ENCODE data around the gene TH.

The TH gene

DNA sequence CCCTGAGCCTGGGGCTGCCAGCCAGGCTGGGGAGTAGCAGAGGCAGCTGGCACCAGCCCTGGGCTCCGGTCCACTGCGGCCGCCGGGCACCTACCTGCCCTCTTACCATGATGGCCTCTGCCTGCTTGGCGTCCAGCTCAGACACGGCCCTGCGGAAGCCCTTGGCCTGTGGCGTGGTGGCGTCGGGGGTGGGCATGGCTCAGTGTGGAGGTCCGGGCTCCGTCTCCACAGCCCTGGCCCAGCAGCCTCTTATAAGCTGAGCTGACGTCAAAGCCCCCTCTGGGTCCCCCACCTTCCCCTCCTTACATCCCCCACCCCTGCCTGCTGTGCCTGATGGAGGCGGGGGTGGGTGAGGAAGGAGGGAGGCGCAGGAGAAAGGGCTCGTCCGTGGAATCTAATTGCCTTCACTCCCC lies at the start of gene TH:
TH (minus strand) TSS at position 225 of the 413 bp plus-strand sequence; CDS start at position 196, 29 bp downstream.
- no peak for DNase-seq (ENCODE audit: low read depth, low spot score)
- no peaks in the 10 kb centered on the region for H3K9me3 ChIP-seq (ENCODE audit: insufficient read depth, low read length)
- no peaks in the 10 kb centered on the region for H3K27me3 ChIP-seq (ENCODE audit: insufficient read depth, insufficient read length)
- H3K9ac ChIP-seq (ENCODE audit: insufficient read length, low read depth), result no peak within 1 kb of the TSS
- H3K36me3 ChIP-seq (ENCODE audit: insufficient read depth, insufficient read length, low read length), result no peaks in the 10 kb centered on the region
- TF ChIP-seq ZNF274 (IDR thresholded peaks at IDR 0.05; ENCODE audit: low read depth, low read length) (no peak), SUZ12 (IDR thresholded peaks at IDR 0.05; ENCODE audit: extremely low read depth, insufficient read depth, insufficient read length) (no peak), YY1 (IDR thresholded peaks at IDR 0.05; ENCODE audit: insufficient read depth, insufficient read length) (no peak)
- H3K4me3 ChIP-seq (ENCODE audit: insufficient read length, low read depth), result no peak within 1 kb of the TSS
- H3K4me1 ChIP-seq (ENCODE audit: insufficient read depth, insufficient read length), result peaks cover 40% of the 10 kb centered on the region

DNA sequence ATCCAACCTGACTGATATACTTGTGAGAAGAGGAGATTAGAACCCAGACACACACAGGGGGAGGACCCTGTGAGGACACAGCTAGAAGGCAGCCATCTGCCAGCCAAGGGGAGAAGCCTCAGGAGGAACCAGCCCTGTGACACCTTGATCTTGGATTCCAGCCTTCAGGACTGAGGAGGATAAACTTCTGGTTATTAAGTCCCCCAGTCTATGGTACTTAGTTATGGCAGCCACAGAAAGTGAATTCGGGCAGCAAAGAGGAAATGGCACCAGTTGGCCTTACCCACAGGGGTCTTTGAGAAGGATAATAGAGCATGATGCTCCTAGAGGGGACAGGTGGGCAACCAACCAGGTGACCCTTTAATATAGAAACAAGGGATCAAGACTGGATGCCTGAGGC lies 49.4 kb upstream of the TH start:
- no peaks in the 10 kb centered on the region; the same call in none of the 2 replicates for H3K9me3 ChIP-seq (ENCODE audit: insufficient read depth, low read length)
- no peak overlapping the region for H3K9ac ChIP-seq (ENCODE audit: insufficient read length, low read depth)
- H3K4me3 ChIP-seq (ENCODE audit: insufficient read length, low read depth), result no peak overlapping the region
- no peaks in the 10 kb centered on the region for H3K36me3 ChIP-seq (ENCODE audit: insufficient read depth, insufficient read length, low read length)
- H3K27me3 ChIP-seq (ENCODE audit: insufficient read depth, insufficient read length), result peaks cover 5% of the 10 kb centered on the region
- DNase-seq (ENCODE audit: low read depth, low spot score), result no peak
- TF ChIP-seq YY1 (IDR thresholded peaks at IDR 0.05; ENCODE audit: insufficient read depth, insufficient read length) (no peak), ZNF274 (IDR thresholded peaks at IDR 0.05; ENCODE audit: low read depth, low read length) (no peak), SUZ12 (IDR thresholded peaks at IDR 0.05; ENCODE audit: extremely low read depth, insufficient read depth, insufficient read length) (no peak)
- H3K4me1 ChIP-seq (ENCODE audit: insufficient read depth, insufficient read length), result peaks cover 7% of the 10 kb centered on the region

DNA sequence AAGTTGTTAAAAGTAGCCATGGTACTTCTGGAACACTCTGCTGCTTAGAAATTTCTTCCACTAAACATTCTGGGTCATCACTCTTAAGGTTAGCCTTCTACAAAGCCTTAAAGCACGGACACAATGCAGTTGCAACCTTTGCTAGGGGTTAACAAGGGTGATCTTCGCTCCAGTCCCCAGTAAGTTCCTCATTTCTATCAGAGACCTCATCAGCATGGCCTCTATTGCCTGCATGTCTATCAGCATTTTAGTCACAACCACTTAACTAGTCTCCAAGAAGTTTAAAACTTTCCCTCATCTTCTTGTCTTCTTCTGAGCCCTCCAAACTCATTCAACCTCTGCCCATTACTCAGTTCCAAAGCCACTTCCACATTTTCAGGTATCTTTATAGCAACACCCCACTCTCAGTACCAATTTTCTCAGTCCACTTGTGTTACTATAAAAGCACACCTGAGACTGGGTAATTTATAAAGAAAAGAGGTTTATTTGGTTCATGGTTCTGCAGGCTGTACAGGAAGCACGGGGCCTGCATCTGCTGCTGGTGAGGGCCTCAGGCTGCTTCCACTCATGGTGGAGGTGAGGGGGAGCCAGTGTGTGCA lies 48.7 kb upstream of the TH start:
- Histone ChIP-seq H3K4me1 (ENCODE audit: insufficient read depth, insufficient read length) (peaks cover 7% of the 10 kb centered on the region), H3K9me3 (ENCODE audit: insufficient read depth, low read length) (no peaks in the 10 kb centered on the region; the same call in none of the 2 replicates), H3K36me3 (ENCODE audit: insufficient read depth, insufficient read length, low read length) (no peaks in the 10 kb centered on the region), H3K4me3 (ENCODE audit: insufficient read length, low read depth) (no peak overlapping the region), H3K9ac (ENCODE audit: insufficient read length, low read depth) (no peak overlapping the region), H3K27me3 (ENCODE audit: insufficient read depth, insufficient read length) (peaks cover 5% of the 10 kb centered on the region)
- DNase-seq (ENCODE audit: low read depth, low spot score), result no peak
- TF ChIP-seq ZNF274 (IDR thresholded peaks at IDR 0.05; ENCODE audit: low read depth, low read length) (no peak), SUZ12 (IDR thresholded peaks at IDR 0.05; ENCODE audit: extremely low read depth, insufficient read depth, insufficient read length) (no peak), YY1 (IDR thresholded peaks at IDR 0.05; ENCODE audit: insufficient read depth, insufficient read length) (no peak)

DNA sequence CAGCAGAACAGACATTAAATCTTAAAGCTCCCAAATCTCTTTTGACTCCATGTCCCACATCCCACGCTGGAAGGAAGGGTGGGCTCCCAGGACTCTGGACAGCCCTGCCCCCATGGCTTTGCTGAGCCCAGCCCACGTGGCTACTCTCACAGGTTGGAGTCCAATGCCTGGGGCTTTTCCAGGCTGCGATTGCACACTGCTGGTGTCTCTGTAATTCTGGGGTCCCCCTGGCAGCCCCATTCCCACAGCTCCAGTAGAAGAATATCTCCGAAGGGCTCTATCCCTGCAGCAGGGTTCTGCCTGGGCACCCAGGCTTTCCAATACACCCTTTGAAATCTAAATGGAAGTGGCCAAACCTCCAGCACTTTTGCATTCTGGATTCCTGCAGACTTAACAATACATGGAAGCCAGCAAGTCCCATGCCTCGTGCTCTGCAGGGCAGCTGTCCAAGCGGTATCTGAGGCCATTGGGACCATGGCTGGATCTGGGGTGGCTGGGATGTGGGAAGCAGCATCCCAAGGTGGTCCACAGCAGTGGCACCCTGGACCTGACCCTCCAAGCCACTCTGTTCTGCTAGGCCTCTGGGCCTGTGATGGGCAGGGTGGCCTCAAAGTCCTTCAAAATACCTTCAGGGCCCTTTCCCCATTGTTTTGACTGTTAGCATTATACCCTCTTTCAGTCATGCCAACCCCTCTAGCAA lies 47.9 kb upstream of the TH start:
- Histone ChIP-seq H3K9me3 (ENCODE audit: insufficient read depth, low read length) (no peaks in the 10 kb centered on the region; the same call in none of the 2 replicates), H3K36me3 (ENCODE audit: insufficient read depth, insufficient read length, low read length) (no peaks in the 10 kb centered on the region), H3K27me3 (ENCODE audit: insufficient read depth, insufficient read length) (peaks cover 5% of the 10 kb centered on the region), H3K9ac (ENCODE audit: insufficient read length, low read depth) (no peak overlapping the region), H3K4me1 (ENCODE audit: insufficient read depth, insufficient read length) (peaks cover 11% of the 10 kb centered on the region), H3K4me3 (ENCODE audit: insufficient read length, low read depth) (no peak overlapping the region)
- TF ChIP-seq ZNF274 (IDR thresholded peaks at IDR 0.05; ENCODE audit: low read depth, low read length) (no peak), SUZ12 (IDR thresholded peaks at IDR 0.05; ENCODE audit: extremely low read depth, insufficient read depth, insufficient read length) (no peak), YY1 (IDR thresholded peaks at IDR 0.05; ENCODE audit: insufficient read depth, insufficient read length) (no peak)
- DNase-seq (ENCODE audit: low read depth, low spot score), result no peak

DNA sequence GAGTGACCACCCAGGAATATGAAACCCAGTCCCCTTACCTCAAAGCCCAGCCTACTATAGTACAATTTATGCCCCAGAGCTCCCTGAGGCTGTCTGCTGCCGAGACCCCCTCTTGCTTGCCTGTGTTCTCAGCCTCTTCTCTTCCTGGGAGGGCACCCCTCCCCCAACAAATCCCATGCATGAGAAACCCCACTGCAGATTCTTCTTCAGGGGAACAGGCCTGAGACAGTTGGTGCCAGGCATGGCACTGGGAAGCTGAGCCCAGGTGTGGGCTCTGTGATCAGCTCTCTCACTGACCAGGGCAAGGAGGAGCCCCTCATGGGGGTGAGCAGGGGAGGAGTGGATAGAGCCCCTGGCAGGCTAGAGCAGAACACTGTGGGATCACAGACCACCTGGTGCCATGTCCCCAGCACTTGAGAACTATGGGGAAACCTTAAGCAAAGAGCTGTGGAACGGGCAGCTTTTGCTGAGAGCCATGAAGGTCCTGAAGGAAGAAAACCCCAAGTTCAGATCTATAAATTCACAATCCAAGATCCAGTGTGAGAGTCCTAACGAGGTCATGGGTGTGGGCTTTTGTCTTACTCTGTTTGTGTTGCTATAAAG lies 46.5 kb upstream of the TH start:
- peaks cover 5% of the 10 kb centered on the region for H3K27me3 ChIP-seq (ENCODE audit: insufficient read depth, insufficient read length)
- DNase-seq (ENCODE audit: low read depth, low spot score), result no peak
- no peak overlapping the region for H3K4me3 ChIP-seq (ENCODE audit: insufficient read length, low read depth)
- TF ChIP-seq YY1 (IDR thresholded peaks at IDR 0.05; ENCODE audit: insufficient read depth, insufficient read length) (no peak), SUZ12 (IDR thresholded peaks at IDR 0.05; ENCODE audit: extremely low read depth, insufficient read depth, insufficient read length) (no peak), ZNF274 (IDR thresholded peaks at IDR 0.05; ENCODE audit: low read depth, low read length) (no peak)
- H3K9ac ChIP-seq (ENCODE audit: insufficient read length, low read depth), result no peak overlapping the region
- peaks cover 11% of the 10 kb centered on the region for H3K4me1 ChIP-seq (ENCODE audit: insufficient read depth, insufficient read length)
- H3K36me3 ChIP-seq (ENCODE audit: insufficient read depth, insufficient read length, low read length), result no peaks in the 10 kb centered on the region
- H3K9me3 ChIP-seq (ENCODE audit: insufficient read depth, low read length), result no peaks in the 10 kb centered on the region

GRCh38 chr11:2217211-2218030 lies 45.8 kb upstream of the TH start:
- Histone ChIP-seq H3K9ac (ENCODE audit: insufficient read length, low read depth) (no peak overlapping the region), H3K9me3 (ENCODE audit: insufficient read depth, low read length) (no peaks in the 10 kb centered on the region), H3K4me3 (ENCODE audit: insufficient read length, low read depth) (no peak overlapping the region), H3K4me1 (ENCODE audit: insufficient read depth, insufficient read length) (peaks cover 15% of the 10 kb centered on the region), H3K27me3 (ENCODE audit: insufficient read depth, insufficient read length) (peaks cover 5% of the 10 kb centered on the region), H3K36me3 (ENCODE audit: insufficient read depth, insufficient read length, low read length) (no peaks in the 10 kb centered on the region)
- TF ChIP-seq ZNF274 (IDR thresholded peaks at IDR 0.05; ENCODE audit: low read depth, low read length), result no peak
- no peak for TF ChIP-seq YY1 (IDR thresholded peaks at IDR 0.05; ENCODE audit: insufficient read depth, insufficient read length)
- TF ChIP-seq SUZ12 (IDR thresholded peaks at IDR 0.05; ENCODE audit: extremely low read depth, insufficient read depth, insufficient read length), result no peak
- DNase-seq (ENCODE audit: low read depth, low spot score), result no peak
